Common myeloid progenitor, CD34-positive (primary cell): ENCODE data around the gene IL7R.

Source experiments
- CTCF ChIA-PET: fragments of 350-600 bp; sonication (Branson Sonifier 250); formaldehyde crosslinking; loops from one replicate; lab custom pipeline; 2021; ENCODE audit warnings: antibody characterized with exemption; lab: Charles Lee
- POLR2A ChIA-PET: fragments of 350-600 bp; sonication (Branson Sonifier 250); formaldehyde crosslinking; loops from one replicate; lab custom pipeline; 2021; ENCODE audit warnings: antibody characterized with exemption; lab: Charles Lee
- DNase-seq, 3 donors: peaks; one replicate each; pipeline versions ENCODE4 v3.0.0 to v3.0.0-alpha.2; 2013
- H3K27ac ChIP-seq, 2 experiments: 1 replicate in 1 of 2; 2 replicates in 1 of 2; pipeline ENCODE4 v1.7.0; 2013; ENCODE audit warnings: inconsistent platforms in 2 of 2, low read length in 2 of 2, mild to moderate bottlenecking in 2 of 2, low read depth in 1 of 2, moderate library complexity in 1 of 2; ENCODE audit not compliant: severe bottlenecking in 2 of 2, insufficient read depth in 1 of 2, poor library complexity in 1 of 2
- H3K27me3 ChIP-seq, 5 experiments: replicated peaks in 2 of 5; 1 replicate in 3 of 5; 2 replicates in 2 of 5; pipeline versions ENCODE4 v1.6.1 to v1.7.0; 2013; ENCODE audit warnings: low read length in 4 of 5, mild to moderate bottlenecking in 2 of 5, moderate library complexity in 2 of 5, inconsistent platforms in 1 of 5; ENCODE audit not compliant: insufficient read depth in 5 of 5, control insufficient read depth in 4 of 5
- H3K36me3 ChIP-seq, 4 experiments: 1 replicate in 2 of 4; 2 replicates in 2 of 4; pipeline versions ENCODE4 v1.6.1 to v1.7.0; 2013; ENCODE audit warnings: low read length in 3 of 4, control low read depth in 1 of 4, mild to moderate bottlenecking in 1 of 4; ENCODE audit not compliant: control insufficient read depth in 4 of 4, insufficient read depth in 4 of 4
- H3K4me1 ChIP-seq, 4 experiments: 1 replicate in 3 of 4; 2 replicates in 1 of 4; pipeline versions ENCODE4 v1.6.1 to v1.7.1; 2013; ENCODE audit warnings: low read length in 3 of 4, mild to moderate bottlenecking in 3 of 4, control low read depth in 1 of 4, inconsistent platforms in 1 of 4, moderate library complexity in 1 of 4; ENCODE audit not compliant: control insufficient read depth in 4 of 4, insufficient read depth in 4 of 4; ENCODE audit errors: control extremely low read depth in 1 of 4
- H3K4me3 ChIP-seq, 7 experiments: 1 replicate in 4 of 7; 2 replicates in 3 of 7; pipeline versions ENCODE4 v1.5.1 to v1.7.0; 2013; ENCODE audit warnings: mild to moderate bottlenecking in 7 of 7, low read length in 6 of 7, moderate library complexity in 6 of 7, inconsistent platforms in 2 of 7, low read depth in 2 of 7, control low read depth in 1 of 7; ENCODE audit not compliant: insufficient read depth in 4 of 7, control insufficient read depth in 1 of 7; ENCODE audit errors: extremely low read depth in 1 of 7
- H3K9me3 ChIP-seq, 5 experiments: 1 replicate in 4 of 5; 2 replicates in 1 of 5; pipeline versions ENCODE4 v1.6.1 to v1.7.1; 2013; ENCODE audit warnings: low read length in 4 of 5, mild to moderate bottlenecking in 2 of 5, inconsistent platforms in 1 of 5, low read depth in 1 of 5, moderate library complexity in 1 of 5; ENCODE audit not compliant: control insufficient read depth in 4 of 5, insufficient read depth in 2 of 5; ENCODE audit errors: control extremely low read depth in 1 of 5
- WGBS: methylation state at CpG from one replicate; pipeline ENCODE4 v1.1.5; 2013; ENCODE audit not compliant: insufficient coverage; 5-methylcytosine and 5-hydroxymethylcytosine counted together

The IL7R gene

GRCh38 chr5:35902046-35902672, 45.5 kb downstream of the IL7R start:
- Histone ChIP-seq H3K36me3 (no peaks in the 10 kb centered on the region), H3K4me1 (peaks cover 0 to 4% (median 3%) of the 10 kb centered on the region in 4 experiments), H3K27ac (no peak overlapping the region), H3K9me3 (peaks cover 0 to 9% (median 4%) of the 10 kb centered on the region in 5 experiments), H3K27me3 (no peaks in the 10 kb centered on the region), H3K4me3 (no peak overlapping the region)
- no peak for DNase-seq
- POLR2A ChIA-PET: no interaction called here
- 100% methylated on average over 1 of the region's 2 CpGs for WGBS
- CTCF ChIA-PET: no interaction called here

DNA sequence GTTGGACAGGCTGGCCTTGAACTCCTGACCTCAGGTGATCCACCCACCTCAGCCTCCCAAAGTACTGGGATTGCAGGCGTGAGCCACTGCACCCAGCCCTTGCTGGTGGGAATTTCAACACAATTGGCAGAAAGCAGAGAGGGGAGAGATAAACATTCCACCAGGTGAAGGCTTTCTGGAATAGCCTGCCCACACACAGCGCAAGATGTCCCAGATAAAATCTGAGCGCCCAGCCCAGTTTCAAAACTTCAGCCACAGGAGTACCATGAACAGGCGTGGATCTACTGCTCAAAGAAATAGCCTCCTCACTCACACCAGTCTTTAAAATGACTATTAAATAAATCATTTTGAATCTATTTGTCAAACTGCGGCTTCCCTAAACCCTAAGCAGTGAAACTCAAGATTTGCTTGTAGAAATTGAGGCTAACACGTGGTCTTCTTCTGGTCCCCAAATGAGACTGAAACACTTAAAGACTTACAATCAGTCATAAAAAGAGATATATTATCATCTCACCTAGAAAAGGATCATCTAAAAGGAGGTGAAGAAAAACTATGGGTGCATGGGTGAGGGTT, 47.0 kb downstream of the IL7R start:
- Histone ChIP-seq H3K9me3 (peaks cover 0 to 9% (median 4%) of the 10 kb centered on the region in 5 experiments), H3K27ac (no peak overlapping the region), H3K4me3 (no peak overlapping the region), H3K4me1 (peaks cover 10 to 18% (median 13%) of the 10 kb centered on the region in 4 experiments), H3K36me3 (no peaks in the 10 kb centered on the region), H3K27me3 (no peaks in the 10 kb centered on the region)
- ChIA-PET POLR2A (no interaction called here), CTCF (interaction anchor here (1.0 kb wide), 2 partner anchors 10 to 13 kb away, joined by 3 read pairs; no protein-coding TSS in a partner anchor)
- DNase-seq: no peak
- 100% methylated on average over 5 of the region's 6 CpGs for WGBS

GRCh38 chr5:35904443-35905132, 47.9 kb downstream of the IL7R start:
- H3K36me3 ChIP-seq: no peaks in the 10 kb centered on the region
- no peak overlapping the region for H3K27ac ChIP-seq
- CTCF ChIA-PET: no interaction called here
- peaks cover 0 to 9% (median 4%) of the 10 kb centered on the region in 5 experiments for H3K9me3 ChIP-seq
- no peak overlapping the region for H3K4me3 ChIP-seq
- H3K4me1 ChIP-seq: peaks cover 13 to 23% (median 16%) of the 10 kb centered on the region in 4 experiments
- no peak for DNase-seq
- no peaks in the 10 kb centered on the region for H3K27me3 ChIP-seq
- WGBS: 89% methylated on average over 9 of the region's 11 CpGs
- POLR2A ChIA-PET: no interaction called here

- 14% methylated on average over 1 of the region's 1 CpG for WGBS
Measured at GRCh38 chr5:35908228-35908627, 51.5 kb downstream of the IL7R start.

DNA sequence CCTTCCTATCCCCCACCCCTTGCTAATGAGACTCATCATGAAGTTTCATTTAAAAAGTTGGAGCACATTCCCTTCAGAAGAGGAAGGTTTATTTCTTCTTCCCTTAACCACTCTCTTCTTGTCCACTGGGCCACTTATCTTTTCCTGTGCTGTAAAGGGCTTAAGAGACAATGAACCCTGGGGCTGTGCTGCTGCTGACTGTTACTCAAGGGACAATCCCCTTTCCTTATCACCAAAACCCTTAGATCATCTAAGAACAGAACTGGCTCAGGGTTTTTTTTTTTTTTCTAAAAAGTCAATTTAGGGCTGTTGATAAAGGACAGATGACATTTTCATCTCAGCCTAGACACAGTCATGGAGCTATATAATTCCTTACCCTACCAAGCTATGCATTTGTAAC, 52.1 kb downstream of the IL7R start:
- CTCF ChIA-PET: interaction anchor here (1.2 to 2.5 kb wide), 2 partner anchors 10 to 19 kb away, joined by 3 to 6 read pairs; no protein-coding TSS in a partner anchor

More at GRCh38 chr5:35908228-35908627, 51.5 kb downstream of the IL7R start:
- H3K27ac ChIP-seq: peak overlapping the region; percentile 37 to 55
- ChIA-PET POLR2A (no interaction called here), CTCF (interaction anchor here (0.7 to 2.5 kb wide), 5 partner anchors 10 to 114 kb away, joined by 3 to 6 read pairs (median 4); no protein-coding TSS in a partner anchor)
- H3K36me3 ChIP-seq: no peaks in the 10 kb centered on the region
- peak overlapping the region in 1 of 7 experiments; percentile 25 for H3K4me3 ChIP-seq
- peaks cover 0 to 11% (median 6%) of the 10 kb centered on the region in 5 experiments for H3K9me3 ChIP-seq
- peak; percentile 34 to 94 (median 92) for DNase-seq
- peaks cover 13 to 20% (median 16%) of the 10 kb centered on the region in 4 experiments for H3K4me1 ChIP-seq
- no peaks in the 10 kb centered on the region for H3K27me3 ChIP-seq

GRCh38 chr5:35919191-35919590, 62.5 kb downstream of the IL7R start:
- ChIA-PET CTCF (interaction anchor here (0.7 kb wide), 1 partner anchor 10 kb away, joined by 3 read pairs; no protein-coding TSS in a partner anchor), POLR2A (no interaction called here)
- WGBS: 49% methylated on average over 3 of the region's 4 CpGs
- Histone ChIP-seq H3K27me3 (no peaks in the 10 kb centered on the region), H3K4me1 (peaks cover 0 to 3% (median 2%) of the 10 kb centered on the region in 4 experiments), H3K4me3 (no peak overlapping the region), H3K9me3 (peaks cover 0 to 8% (median 2%) of the 10 kb centered on the region in 5 experiments), H3K27ac (no peak overlapping the region), H3K36me3 (no peaks in the 10 kb centered on the region)
- no peak for DNase-seq

More for the DNA sequence above, 52.1 kb downstream of the IL7R start:
- DNase-seq: peak in 2 of 3 donors; percentile 36 to 57
- Histone ChIP-seq H3K9me3 (peaks cover 0 to 11% (median 3%) of the 10 kb centered on the region in 5 experiments), H3K27ac (peak overlapping the region; percentile 37 to 55), H3K27me3 (no peaks in the 10 kb centered on the region), H3K36me3 (no peaks in the 10 kb centered on the region), H3K4me3 (peak overlapping the region in 1 of 7 experiments; percentile 25), H3K4me1 (peaks cover 13 to 20% (median 16%) of the 10 kb centered on the region in 4 experiments)
- POLR2A ChIA-PET: no interaction called here
